K562 treated with DMSO at 1 percent for 48 hours (cell line): Measurements from ENCODE around the gene TBC1D1. TPM values are rescaled to one million over a fixed set of nuclear protein-coding genes. Genes with fewer than 3 reads are reported as not detected.

ENCODE experiments used
- total RNA-seq: library from RNA; unstranded; fragments of 300-600 nt; gene quantifications from 2 replicates; pipeline ENCODE4 v1.2.3, GENCODE V29; 2022; ENCODE audit warnings: low replicate concordance; ENCODE audit errors: extremely low read depth

Gene TBC1D1, protein sequence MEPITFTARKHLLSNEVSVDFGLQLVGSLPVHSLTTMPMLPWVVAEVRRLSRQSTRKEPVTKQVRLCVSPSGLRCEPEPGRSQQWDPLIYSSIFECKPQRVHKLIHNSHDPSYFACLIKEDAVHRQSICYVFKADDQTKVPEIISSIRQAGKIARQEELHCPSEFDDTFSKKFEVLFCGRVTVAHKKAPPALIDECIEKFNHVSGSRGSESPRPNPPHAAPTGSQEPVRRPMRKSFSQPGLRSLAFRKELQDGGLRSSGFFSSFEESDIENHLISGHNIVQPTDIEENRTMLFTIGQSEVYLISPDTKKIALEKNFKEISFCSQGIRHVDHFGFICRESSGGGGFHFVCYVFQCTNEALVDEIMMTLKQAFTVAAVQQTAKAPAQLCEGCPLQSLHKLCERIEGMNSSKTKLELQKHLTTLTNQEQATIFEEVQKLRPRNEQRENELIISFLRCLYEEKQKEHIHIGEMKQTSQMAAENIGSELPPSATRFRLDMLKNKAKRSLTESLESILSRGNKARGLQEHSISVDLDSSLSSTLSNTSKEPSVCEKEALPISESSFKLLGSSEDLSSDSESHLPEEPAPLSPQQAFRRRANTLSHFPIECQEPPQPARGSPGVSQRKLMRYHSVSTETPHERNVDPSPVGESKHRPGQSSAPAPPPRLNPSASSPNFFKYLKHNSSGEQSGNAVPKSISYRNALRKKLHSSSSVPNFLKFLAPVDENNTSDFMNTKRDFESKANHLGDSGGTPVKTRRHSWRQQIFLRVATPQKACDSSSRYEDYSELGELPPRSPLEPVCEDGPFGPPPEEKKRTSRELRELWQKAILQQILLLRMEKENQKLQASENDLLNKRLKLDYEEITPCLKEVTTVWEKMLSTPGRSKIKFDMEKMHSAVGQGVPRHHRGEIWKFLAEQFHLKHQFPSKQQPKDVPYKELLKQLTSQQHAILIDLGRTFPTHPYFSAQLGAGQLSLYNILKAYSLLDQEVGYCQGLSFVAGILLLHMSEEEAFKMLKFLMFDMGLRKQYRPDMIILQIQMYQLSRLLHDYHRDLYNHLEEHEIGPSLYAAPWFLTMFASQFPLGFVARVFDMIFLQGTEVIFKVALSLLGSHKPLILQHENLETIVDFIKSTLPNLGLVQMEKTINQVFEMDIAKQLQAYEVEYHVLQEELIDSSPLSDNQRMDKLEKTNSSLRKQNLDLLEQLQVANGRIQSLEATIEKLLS (N-terminal part only)
- total RNA-seq: not detected in 2 replicates

DNA sequence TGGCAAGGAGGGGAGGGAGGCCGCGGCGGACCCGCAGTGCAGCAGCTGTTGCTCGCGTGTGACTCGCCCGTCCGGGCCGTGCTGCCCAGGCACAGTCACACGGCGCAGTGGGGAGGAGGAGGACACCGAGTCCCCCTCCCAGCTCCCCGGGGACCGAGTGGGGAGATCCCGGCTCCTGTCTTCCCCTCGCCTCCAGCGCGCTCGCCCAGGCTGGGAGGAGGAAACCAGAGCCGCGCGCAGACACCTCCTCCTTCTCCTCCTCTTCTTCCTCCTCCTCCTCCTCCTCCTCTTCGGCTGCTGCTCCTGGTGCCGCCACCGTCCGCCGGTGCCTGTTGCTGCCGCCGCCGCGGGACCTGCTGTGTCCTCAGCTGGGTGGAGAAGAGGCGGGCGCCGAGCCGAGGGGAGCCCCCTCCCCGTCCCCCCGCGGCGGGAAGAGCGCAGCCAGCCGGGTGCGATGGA is at the start of gene TBC1D1:
TSS of gene TBC1D1 (plus strand) at position 284 of the 459 bp plus-strand sequence. CDS start 11,012 bp downstream, outside the sequence.

DNA sequence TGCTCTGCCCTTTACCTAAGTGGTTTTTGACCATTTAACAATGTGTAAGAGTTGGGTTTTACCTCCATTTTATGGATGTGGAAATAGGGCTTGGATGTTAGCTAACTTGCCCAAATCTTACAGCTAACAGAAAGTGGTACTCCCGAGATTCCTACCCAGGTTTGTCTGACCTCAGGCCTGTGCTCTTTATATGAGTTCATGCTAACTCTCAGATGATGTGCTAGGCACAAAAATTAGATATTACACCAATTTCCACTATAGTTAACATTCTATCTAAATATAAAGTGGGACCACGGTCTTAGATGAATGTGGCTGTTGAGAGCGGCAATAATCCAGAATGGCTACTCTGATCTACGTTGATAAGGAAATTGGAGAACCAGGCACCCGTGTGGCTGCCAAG is 69.2 kb downstream of the TBC1D1 start, which contains the start of gene PTTG2:
TSS of gene PTTG2 (plus strand) at position 301 of the 400 bp plus-strand sequence. CDS start at position 338, 37 bp downstream.

Other genes with a start within 250 kb of the TBC1D1 start
- not detected in 2 replicates for gene RELL1, start 204.7 kb upstream of the TBC1D1 start, total RNA-seq
- gene PGM2, start 64.4 kb upstream of the TBC1D1 start, total RNA-seq: not detected in 2 replicates
- gene PTTG2, start 69.3 kb downstream of the TBC1D1 start, total RNA-seq: not detected in 2 replicates